Measurements from ENCODE around the gene JPH3. TPM values are rescaled to one million over a fixed set of nuclear protein-coding genes. Genes with fewer than 3 reads are reported as not detected.

Gene JPH3
- total and polyA plus RNA-seq, 7 donors = under 0.01 to 1.4 (median 0.73) TPM; not detected in 1

- H3K27ac ChIP-seq = no peak overlapping the region
- peaks cover 0 to 56% (median 23%) of the 10 kb centered on the region in 3 donors for H3K27me3 ChIP-seq
These were observed 88.8 kb downstream of the JPH3 start for GRCh38 chr16:87690911-87691685.

GRCh38 chr16:87691686-87692079, 89.4 kb downstream of the JPH3 start:
- 64 to 71% methylated on average over 14 of the region's 14 CpGs for WGBS, 2 donors

More at GRCh38 chr16:87690911-87691685, 88.8 kb downstream of the JPH3 start:
- DNase-seq = no peak
- H3K36me3 ChIP-seq = peaks cover 0 to 4% (median 0%) of the 10 kb centered on the region in 4 donors
- intact Hi-C loops (cut with DNase I) = no loop called here
- H3K4me3 ChIP-seq = no peak overlapping the region
- peaks cover 0 to 8% (median 3%) of the 10 kb centered on the region in 4 donors for H3K4me1 ChIP-seq
- WGBS, 2 donors = 63 to 66% methylated on average over 33 of the region's 33 CpGs
- no peaks in the 10 kb centered on the region for H3K9me3 ChIP-seq
- no peak for TF ChIP-seq EP300 (IDR thresholded peaks at IDR 0.05)
- no peak for TF ChIP-seq POLR2A (IDR thresholded peaks at IDR 0.05)
- TF ChIP-seq CTCF (IDR thresholded peaks at IDR 0.05) = no peak
- TF ChIP-seq POLR2AphosphoS5 (IDR thresholded peaks at IDR 0.05) = no peak

GRCh38 chr16:87692176-87692575, 89.9 kb downstream of the JPH3 start:
- peaks cover 0 to 45% (median 19%) of the 10 kb centered on the region in 3 donors for H3K27me3 ChIP-seq
- no peaks in the 10 kb centered on the region for H3K9me3 ChIP-seq
- peaks cover 0 to 4% (median 0%) of the 10 kb centered on the region in 4 donors for H3K36me3 ChIP-seq
- intact Hi-C loops (cut with DNase I) = no loop called here
- 64 to 85% methylated on average over 7 of the region's 7 CpGs for WGBS, 2 donors
- no peak overlapping the region for H3K27ac ChIP-seq
- no peak overlapping the region for H3K4me3 ChIP-seq
- TF ChIP-seq CTCF (IDR thresholded peaks at IDR 0.05) = no peak
- H3K4me1 ChIP-seq = peaks cover 0 to 8% (median 3%) of the 10 kb centered on the region in 4 donors
- DNase-seq = no peak

More at GRCh38 chr16:87691686-87692079, 89.4 kb downstream of the JPH3 start:
- Histone ChIP-seq H3K36me3 (peaks cover 0 to 4% (median 0%) of the 10 kb centered on the region in 4 donors), H3K27ac (no peak overlapping the region), H3K9me3 (no peaks in the 10 kb centered on the region), H3K27me3 (peaks cover 0 to 50% (median 19%) of the 10 kb centered on the region in 3 donors), H3K4me3 (no peak overlapping the region), H3K4me1 (peaks cover 0 to 8% (median 3%) of the 10 kb centered on the region in 4 donors)
- TF ChIP-seq POLR2AphosphoS5 (IDR thresholded peaks at IDR 0.05) (no peak), EP300 (IDR thresholded peaks at IDR 0.05) (no peak), POLR2A (IDR thresholded peaks at IDR 0.05) (no peak), CTCF (IDR thresholded peaks at IDR 0.05) (no peak)
- DNase-seq = no peak
- intact Hi-C loops (cut with DNase I) = no loop called here

GRCh38 chr16:87692756-87693155, 90.4 kb downstream of the JPH3 start:
- 45 to 80% methylated on average over 12 of the region's 12 CpGs for WGBS, 2 donors
- Histone ChIP-seq H3K9me3 (no peaks in the 10 kb centered on the region), H3K36me3 (peaks cover 0 to 4% (median 0%) of the 10 kb centered on the region in 4 donors), H3K27me3 (peaks cover 0 to 39% (median 17%) of the 10 kb centered on the region in 3 donors), H3K4me3 (no peak overlapping the region), H3K27ac (no peak overlapping the region), H3K4me1 (peaks cover 0 to 8% (median 3%) of the 10 kb centered on the region in 4 donors)
- TF ChIP-seq POLR2A (IDR thresholded peaks at IDR 0.05) = no peak
- TF ChIP-seq CTCF (IDR thresholded peaks at IDR 0.05) = no peak
- TF ChIP-seq EP300 (IDR thresholded peaks at IDR 0.05) = no peak
- DNase-seq = no peak
- intact Hi-C loops (cut with DNase I) = no loop called here

Measured in sigmoid colon (tissue), 7 donors.